ENCODE results near the gene STC2.

Gene STC2

GRCh38 chr5:173274771-173275170 is 53.4 kb downstream of the STC2 start:
- Histone ChIP-seq H3K27ac (ENCODE audit: low read length) (no peak overlapping the region), H3K27me3 (ENCODE audit: low read depth, low read length) (no peaks in the 10 kb centered on the region), H3K4me3 (ENCODE audit: low read depth in 1 of 2, low read length in 2 of 2) (no peak overlapping the region), H3K36me3 (ENCODE audit: control insufficient read depth in 1 of 2, insufficient read depth in 2 of 2, low read length in 2 of 2) (no peaks in the 10 kb centered on the region), H3K4me1 (ENCODE audit: control insufficient read depth in 1 of 2, insufficient read depth in 2 of 2, low read length in 2 of 2) (no peaks in the 10 kb centered on the region), H3K9me3 (ENCODE audit: control insufficient read depth in 1 of 2, low read length in 2 of 2) (peaks cover 0 to 5% of the 10 kb centered on the region in 2 donors)

GRCh38 chr5:173271419-173271818 is 56.8 kb downstream of the STC2 start:
- Histone ChIP-seq H3K4me1 (ENCODE audit: control insufficient read depth in 1 of 2, insufficient read depth in 2 of 2, low read length in 2 of 2) (no peaks in the 10 kb centered on the region), H3K9me3 (ENCODE audit: control insufficient read depth in 1 of 2, low read length in 2 of 2) (peaks cover 0 to 5% of the 10 kb centered on the region in 2 donors), H3K27me3 (ENCODE audit: low read depth, low read length) (no peaks in the 10 kb centered on the region), H3K36me3 (ENCODE audit: control insufficient read depth in 1 of 2, insufficient read depth in 2 of 2, low read length in 2 of 2) (no peaks in the 10 kb centered on the region), H3K27ac (ENCODE audit: low read length) (no peak overlapping the region), H3K4me3 (ENCODE audit: low read depth in 1 of 2, low read length in 2 of 2) (no peak overlapping the region)

DNA sequence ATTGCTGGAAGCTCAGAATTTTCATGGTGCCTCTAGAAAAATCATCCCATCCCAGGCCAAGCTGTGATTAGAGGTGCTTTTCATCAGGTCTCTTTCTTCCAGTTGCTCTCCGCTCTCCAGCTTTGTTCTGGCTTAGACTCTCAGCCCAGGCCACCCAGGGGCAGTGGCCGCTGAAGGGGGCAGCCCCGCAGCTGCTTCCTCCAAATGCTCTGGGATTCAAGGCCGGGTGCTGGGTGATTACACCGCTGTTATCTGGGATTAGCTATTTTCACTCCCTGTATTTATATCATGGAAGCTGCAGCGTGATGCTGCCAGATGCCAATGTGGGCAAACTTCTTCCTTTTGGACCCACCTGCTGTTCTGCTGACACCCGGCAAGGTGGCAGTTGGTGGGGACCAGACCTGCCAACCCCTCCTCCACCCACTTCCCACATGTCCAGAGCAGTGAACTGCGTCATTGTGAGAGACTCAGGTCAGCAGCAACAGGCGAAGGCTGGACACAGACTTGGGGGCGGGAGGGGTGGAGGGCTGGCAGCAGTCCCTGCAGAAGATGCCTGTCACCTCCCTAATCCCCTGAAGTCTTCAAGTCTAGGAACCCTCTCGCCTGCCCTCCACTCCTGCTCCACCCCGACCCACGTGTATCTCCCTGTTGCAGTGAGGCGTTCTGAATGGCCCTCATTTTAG is 59.3 kb downstream of the STC2 start:
- H3K36me3 ChIP-seq (ENCODE audit: control insufficient read depth in 1 of 2, insufficient read depth in 2 of 2, low read length in 2 of 2): no peaks in the 10 kb centered on the region
- H3K9me3 ChIP-seq (ENCODE audit: control insufficient read depth in 1 of 2, low read length in 2 of 2): peaks cover 0 to 3% of the 10 kb centered on the region in 2 donors
- no peak overlapping the region for H3K27ac ChIP-seq (ENCODE audit: low read length)
- no peak overlapping the region for H3K4me3 ChIP-seq (ENCODE audit: low read depth in 1 of 2, low read length in 2 of 2)
- H3K27me3 ChIP-seq (ENCODE audit: low read depth, low read length): no peaks in the 10 kb centered on the region
- H3K4me1 ChIP-seq (ENCODE audit: control insufficient read depth in 1 of 2, insufficient read depth in 2 of 2, low read length in 2 of 2): no peaks in the 10 kb centered on the region

DNA sequence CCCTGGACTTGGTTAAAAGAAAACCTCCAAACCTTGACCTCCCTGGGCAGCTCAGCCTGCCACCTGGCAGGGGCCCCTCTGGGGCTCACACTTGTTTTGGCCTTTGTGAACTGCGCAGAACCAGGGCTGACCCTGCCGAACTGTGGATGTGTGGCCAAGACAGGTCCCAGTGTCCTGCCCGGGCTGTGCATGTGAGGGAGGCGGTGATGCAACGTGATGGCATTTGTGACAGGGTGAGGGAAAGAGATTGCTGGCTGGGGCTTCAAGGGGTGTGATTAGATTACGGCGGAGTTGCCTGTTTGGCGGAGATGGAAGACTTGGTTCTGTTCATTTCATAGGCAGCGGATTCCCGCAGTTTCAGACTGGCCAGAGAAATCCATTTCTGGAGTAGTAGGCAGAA is 62.8 kb downstream of the STC2 start:
- Histone ChIP-seq H3K36me3 (ENCODE audit: control insufficient read depth in 1 of 2, insufficient read depth in 2 of 2, low read length in 2 of 2) (no peaks in the 10 kb centered on the region), H3K9me3 (ENCODE audit: control insufficient read depth in 1 of 2, low read length in 2 of 2) (no peaks in the 10 kb centered on the region), H3K4me3 (ENCODE audit: low read depth in 1 of 2, low read length in 2 of 2) (no peak overlapping the region)

More for the DNA sequence above, 62.8 kb downstream of the STC2 start:
- H3K4me1 ChIP-seq (ENCODE audit: control insufficient read depth in 1 of 2, insufficient read depth in 2 of 2, low read length in 2 of 2): no peaks in the 10 kb centered on the region
- H3K27ac ChIP-seq (ENCODE audit: low read length): no peak overlapping the region
- H3K27me3 ChIP-seq (ENCODE audit: low read depth, low read length): no peaks in the 10 kb centered on the region

Measured in muscle layer of duodenum (tissue), 2 donors.